H1 (cell line): ENCODE measurements around the gene TPPP3. TPM values are rescaled to one million over a fixed set of nuclear protein-coding genes. Genes with fewer than 3 reads are reported as not detected.

ENCODE experiments used
- CHD7 ChIP-seq: fragments of 300-600 bp; sonication (generic); IDR thresholded peaks from 2 replicates; pipeline ENCODE4 v1.7.1; 2012; ENCODE audit warnings: low read length, moderate library complexity, mild to moderate bottlenecking, inconsistent platforms; ENCODE audit not compliant: insufficient replicate concordance
- polyA plus RNA-seq, 7 experiments: library from polyadenylated mRNA; depleted of rRNA in 3 of 7; stranded (reverse) in 5 of 7; unstranded in 2 of 7; fragments of >200 nt in 5 of 7; fragments of 200-250 nt in 2 of 7; gene quantifications; 1 replicate in 5 of 7; 2 replicates in 1 of 7; 4 replicates in 1 of 7; pipeline versions ENCODE4 v1.2.1 to v1.2.3, GENCODE V29; 2011 to 2013; ENCODE audit warnings: missing spikeins in 2 of 7, mixed read lengths in 2 of 7
- total RNA-seq: library from RNA; stranded (reverse); fragmentation: NEBNext Ultra II Directional; extraction: Animal tissue kit (Norgen Biotek cat#: 25700); gene quantifications from 2 replicates; pipeline ENCODE4 v1.2.1, GENCODE V29; 2021

TPPP3 gene
- total and polyA plus RNA-seq, 2 of the 8 experiments (the other 6 are each of a cell fraction or from before 2014, with no cell fraction given) = 0.77 to 1.0 TPM

- no peak for TF ChIP-seq CHD7
Measured at GRCh38 chr16:67425061-67425460, 31.8 kb upstream of the TPPP3 start (continued).
